Measurements from ENCODE around the gene HOXC4.
"Not testable (repeated sequence)": the region's sequence is repeated elsewhere in the genome, so short reads cannot be mapped to it uniquely, and the experiment has no call there.

The HOXC4 gene

GRCh38 chr12:54039417-54040147 is 14.1 kb upstream of the HOXC4 start:
- no peaks in the 10 kb centered on the region for H3K9me3 Mint-ChIP-seq
- no peak overlapping the region for H3K27ac Mint-ChIP-seq
- ATAC-seq (no peak), DNase-seq (no peak)
- H3K4me3 Mint-ChIP-seq = no peak overlapping the region
- peaks cover 4% of the 10 kb centered on the region for H3K4me1 Mint-ChIP-seq
- H3K36me3 Mint-ChIP-seq (ENCODE audit: low read depth) = no peaks in the 10 kb centered on the region
- H3K27me3 Mint-ChIP-seq = peaks cover 87% of the 10 kb centered on the region

GRCh38 chr12:54040148-54040494 is 13.5 kb upstream of the HOXC4 start:
- peaks cover 88% of the 10 kb centered on the region for H3K27me3 Mint-ChIP-seq
- ATAC-seq = no peak
- DNase-seq = no peak
- H3K36me3 Mint-ChIP-seq (ENCODE audit: low read depth) = no peaks in the 10 kb centered on the region
- H3K4me1 Mint-ChIP-seq = peaks cover 3% of the 10 kb centered on the region
- H3K9me3 Mint-ChIP-seq = no peaks in the 10 kb centered on the region
- H3K4me3 Mint-ChIP-seq = no peak overlapping the region
- H3K27ac Mint-ChIP-seq = no peak overlapping the region

- Mint-ChIP-seq H3K9me3 (no peaks in the 10 kb centered on the region), H3K4me3 (no peak overlapping the region), H3K27ac (no peak overlapping the region), H3K4me1 (peaks cover 3% of the 10 kb centered on the region), H3K36me3 (ENCODE audit: low read depth) (no peaks in the 10 kb centered on the region), H3K27me3 (peaks cover 88% of the 10 kb centered on the region)
- no peak for ATAC-seq
- no peak for DNase-seq
Observed at GRCh38 chr12:54040648-54041047, 13.0 kb upstream of the HOXC4 start.

- Mint-ChIP-seq H3K4me3 (no peak overlapping the region), H3K27ac (no peak overlapping the region), H3K4me1 (peaks cover 3% of the 10 kb centered on the region), H3K9me3 (no peaks in the 10 kb centered on the region), H3K36me3 (ENCODE audit: low read depth) (no peaks in the 10 kb centered on the region), H3K27me3 (peaks cover 89% of the 10 kb centered on the region)
- ATAC-seq = no peak
- no peak for DNase-seq
Observed at GRCh38 chr12:54041097-54041690, 12.4 kb upstream of the HOXC4 start.

GRCh38 chr12:54042033-54042432 is 11.6 kb upstream of the HOXC4 start:
- peaks cover 91% of the 10 kb centered on the region for H3K27me3 Mint-ChIP-seq

GRCh38 chr12:54042970-54043853 is 10.4 kb upstream of the HOXC4 start:
- Mint-ChIP-seq H3K27ac (no peak overlapping the region), H3K4me3 (no peak overlapping the region), H3K36me3 (ENCODE audit: low read depth) (no peaks in the 10 kb centered on the region), H3K27me3 (peaks cover 92% of the 10 kb centered on the region), H3K9me3 (no peaks in the 10 kb centered on the region), H3K4me1 (peaks cover 6% of the 10 kb centered on the region)
- ATAC-seq (no peak), DNase-seq (no peak)

More at GRCh38 chr12:54042033-54042432, 11.6 kb upstream of the HOXC4 start:
- not testable (repeated sequence) for H3K9me3 Mint-ChIP-seq; DNase-seq; H3K4me3 Mint-ChIP-seq; H3K4me1 Mint-ChIP-seq; ATAC-seq; H3K36me3 Mint-ChIP-seq (ENCODE audit: low read depth); H3K27ac Mint-ChIP-seq

- no peaks in the 10 kb centered on the region for H3K36me3 Mint-ChIP-seq (ENCODE audit: low read depth)
- peaks cover 6% of the 10 kb centered on the region for H3K4me1 Mint-ChIP-seq
- no peak overlapping the region for H3K4me3 Mint-ChIP-seq
- no peak for ATAC-seq
- DNase-seq = no peak
- H3K9me3 Mint-ChIP-seq = no peaks in the 10 kb centered on the region
- peaks cover 93% of the 10 kb centered on the region for H3K27me3 Mint-ChIP-seq
- no peak overlapping the region for H3K27ac Mint-ChIP-seq
Observed at GRCh38 chr12:54044425-54045103, 9.1 kb upstream of the HOXC4 start.

GRCh38 chr12:54045401-54045800 is 8.2 kb upstream of the HOXC4 start:
- peaks cover 93% of the 10 kb centered on the region for H3K27me3 Mint-ChIP-seq
- no peaks in the 10 kb centered on the region for H3K9me3 Mint-ChIP-seq
- no peak for DNase-seq
- no peak overlapping the region for H3K27ac Mint-ChIP-seq
- H3K36me3 Mint-ChIP-seq (ENCODE audit: low read depth) = no peaks in the 10 kb centered on the region
- no peak for ATAC-seq
- no peak overlapping the region for H3K4me3 Mint-ChIP-seq
- peaks cover 13% of the 10 kb centered on the region for H3K4me1 Mint-ChIP-seq

- no peak overlapping the region for H3K4me3 Mint-ChIP-seq
- no peak overlapping the region for H3K27ac Mint-ChIP-seq
- no peaks in the 10 kb centered on the region for H3K9me3 Mint-ChIP-seq
- H3K27me3 Mint-ChIP-seq = peaks cover 95% of the 10 kb centered on the region
- H3K36me3 Mint-ChIP-seq (ENCODE audit: low read depth) = no peaks in the 10 kb centered on the region
- no peak for ATAC-seq
- peaks cover 13% of the 10 kb centered on the region for H3K4me1 Mint-ChIP-seq
- no peak for DNase-seq
Observed at GRCh38 chr12:54045868-54046521, 7.6 kb upstream of the HOXC4 start.

GRCh38 chr12:54046809-54047159 is 6.9 kb upstream of the HOXC4 start:
- DNase-seq (no peak), ATAC-seq (no peak)
- Mint-ChIP-seq H3K4me3 (peak overlapping the region; percentile 50), H3K36me3 (ENCODE audit: low read depth) (peaks cover under 1% of the 10 kb centered on the region), H3K4me1 (peaks cover 14% of the 10 kb centered on the region), H3K9me3 (no peaks in the 10 kb centered on the region), H3K27ac (no peak overlapping the region), H3K27me3 (peaks cover 95% of the 10 kb centered on the region)

GRCh38 chr12:54047160-54047963 is 6.3 kb upstream of the HOXC4 start:
- peaks cover 2% of the 10 kb centered on the region for H3K36me3 Mint-ChIP-seq (ENCODE audit: low read depth)
- DNase-seq (no peak), ATAC-seq (no peak)
- no peaks in the 10 kb centered on the region for H3K9me3 Mint-ChIP-seq
- no peak overlapping the region for H3K27ac Mint-ChIP-seq
- H3K27me3 Mint-ChIP-seq = peaks cover 96% of the 10 kb centered on the region
- peaks cover 19% of the 10 kb centered on the region for H3K4me1 Mint-ChIP-seq
- peak overlapping the region; percentile 50 for H3K4me3 Mint-ChIP-seq

- no peak overlapping the region for H3K27ac Mint-ChIP-seq
Observed at GRCh38 chr12:54047964-54048303, 5.7 kb upstream of the HOXC4 start.

GRCh38 chr12:54048406-54049093 is 5.1 kb upstream of the HOXC4 start:
- no peak overlapping the region for H3K4me3 Mint-ChIP-seq
- no peak overlapping the region for H3K27ac Mint-ChIP-seq
- no peak for ATAC-seq
- no peaks in the 10 kb centered on the region for H3K9me3 Mint-ChIP-seq
- no peak for DNase-seq
- H3K36me3 Mint-ChIP-seq (ENCODE audit: low read depth) = peaks cover 2% of the 10 kb centered on the region
- H3K27me3 Mint-ChIP-seq = peaks cover 92% of the 10 kb centered on the region
- peaks cover 27% of the 10 kb centered on the region for H3K4me1 Mint-ChIP-seq

More at GRCh38 chr12:54047964-54048303, 5.7 kb upstream of the HOXC4 start:
- Mint-ChIP-seq H3K4me3 (no peak overlapping the region), H3K27me3 (peaks cover 94% of the 10 kb centered on the region), H3K36me3 (ENCODE audit: low read depth) (peaks cover 2% of the 10 kb centered on the region), H3K4me1 (peaks cover 24% of the 10 kb centered on the region), H3K9me3 (no peaks in the 10 kb centered on the region)
- DNase-seq (no peak), ATAC-seq (no peak)
